SK-N-SH (cell line): Measurements from ENCODE around the gene ME3. TPM values are rescaled to one million over a fixed set of nuclear protein-coding genes. Genes with fewer than 3 reads are reported as not detected.

Source experiments
- CTCF ChIA-PET: fragments of 300-600, 350-600 bp; formaldehyde crosslinking; extraction: SDS; loops from one replicate; lab custom pipeline; 2021; lab: Yijun Ruan, JAX
- POLR2A ChIA-PET: fragments of 350-600 bp; sonication (Branson Sonifier 250); formaldehyde crosslinking; extraction: SDS; loops from one replicate; lab custom pipeline; 2020; ENCODE audit warnings: antibody characterized with exemption, inconsistent platforms; lab: Yijun Ruan, JAX
- DNase-seq: peaks from one replicate; pipeline ENCODE4 v3.0.0; 2012
- H2AFZ ChIP-seq: fragments of 200-600 bp; sonication (generic); 2 replicates; pipeline ENCODE4 v1.8.1; 2016; ENCODE audit warnings: antibody characterized with exemption, mild to moderate bottlenecking, low read depth
- H3F3A ChIP-seq: fragments of 200-600 bp; sonication (generic); replicated peaks from 2 replicates; pipeline ENCODE3; 2016; ENCODE audit warnings: antibody characterized with exemption, mild to moderate bottlenecking; ENCODE audit not compliant: insufficient read depth
- H3K27ac ChIP-seq, 2 experiments: fragments of 200-500 bp in 1 of 2; fragments of 200-600 bp in 1 of 2; sonication (Bioruptor generic) in 1 of 2; sonication (generic), shearing (Covaris generic) in 1 of 2; 2 replicates each; pipeline versions ENCODE4 v1.5.1 to v1.6.1; 2014 to 2016; ENCODE audit warnings: low read depth in 2 of 2, inconsistent platforms in 1 of 2, low read length in 1 of 2, mild to moderate bottlenecking in 1 of 2, mixed read lengths in 1 of 2
- H3K27me3 ChIP-seq: fragments of 200-600 bp; sonication (generic), shearing (Covaris generic); 2 replicates; pipeline ENCODE4 v1.6.1; 2016; ENCODE audit warnings: mixed run types; ENCODE audit not compliant: insufficient read depth
- H3K36me3 ChIP-seq, 2 experiments: fragments of 200-500 bp in 1 of 2; fragments of 200-600 bp in 1 of 2; sonication (Bioruptor generic) in 1 of 2; sonication (generic) in 1 of 2; replicated peaks in 1 of 2; 2 replicates each; pipeline versions ENCODE3 to v1.5.1; 2014 to 2016; ENCODE audit warnings: low read length in 1 of 2, mild to moderate bottlenecking in 1 of 2; ENCODE audit not compliant: insufficient read depth in 2 of 2, control insufficient read depth in 1 of 2
- H3K4me1 ChIP-seq, 2 experiments: fragments of 200-500 bp in 1 of 2; fragments of 200-600 bp in 1 of 2; sonication (Bioruptor generic) in 1 of 2; sonication (generic), shearing (Covaris generic) in 1 of 2; 2 replicates each; pipeline versions ENCODE4 v1.5.1 to v1.6.1; 2014 to 2016; ENCODE audit warnings: low read depth in 1 of 2, low read length in 1 of 2, mixed run types in 1 of 2; ENCODE audit not compliant: insufficient read depth in 2 of 2, control insufficient read depth in 1 of 2
- H3K4me2 ChIP-seq: fragments of 200-600 bp; sonication (generic), shearing (Covaris generic); 2 replicates; pipeline ENCODE4 v1.6.1; 2017; ENCODE audit warnings: mixed run types
- H3K4me3 ChIP-seq, 2 experiments: fragments of 200-500 bp in 1 of 2; fragments of 200-600 bp in 1 of 2; sonication (Bioruptor generic) in 1 of 2; sonication (generic), shearing (Covaris generic) in 1 of 2; 2 replicates each; pipeline versions ENCODE4 v1.5.1 to v1.8.1; 2014 to 2016; ENCODE audit warnings: low read depth in 2 of 2, inconsistent platforms in 1 of 2, low read length in 1 of 2, mild to moderate bottlenecking in 1 of 2, mixed read lengths in 1 of 2, moderate library complexity in 1 of 2
- H3K79me2 ChIP-seq: fragments of 200-600 bp; sonication (generic); 2 replicates; pipeline ENCODE4 v1.8.1; 2017; ENCODE audit warnings: mild to moderate bottlenecking; ENCODE audit not compliant: insufficient read depth
- H3K9ac ChIP-seq: fragments of 200-600 bp; sonication (generic); 2 replicates; pipeline ENCODE4 v1.6.1; 2017; ENCODE audit warnings: mixed run types
- H3K9me2 ChIP-seq: fragments of 200-600 bp; sonication (generic); 2 replicates; pipeline ENCODE4 v1.6.1; 2017; ENCODE audit warnings: mixed run types
- H3K9me3 ChIP-seq: fragments of 200-600 bp; sonication (generic); 2 replicates; pipeline ENCODE4 v1.6.1; 2017; ENCODE audit warnings: mixed run types, mild to moderate bottlenecking, moderate library complexity
- H4K20me1 ChIP-seq: fragments of 200-600 bp; sonication (generic); 2 replicates; pipeline ENCODE4 v1.6.1; 2017; ENCODE audit warnings: mild to moderate bottlenecking, mixed run types; ENCODE audit not compliant: insufficient read depth
- CHD2 ChIP-seq: fragments of 150-350 bp; IDR thresholded peaks from 2 replicates; pipeline ENCODE4 v1.6.1; 2018; ENCODE audit warnings: low read length; ENCODE audit not compliant: partially characterized antibody
- FOXJ3 ChIP-seq: sonication (generic); formaldehyde crosslinking; IDR thresholded peaks from 2 replicates; pipeline ENCODE4 v1.5.1; 2020; ENCODE audit warnings: mild to moderate bottlenecking, missing genetic modification reagents
- GATA2 ChIP-seq: sonication (generic); formaldehyde crosslinking; IDR thresholded peaks from 2 replicates; pipeline ENCODE4 v1.5.0; 2020; ENCODE audit warnings: mild to moderate bottlenecking, missing genetic modification reagents
- JUND ChIP-seq: IDR thresholded peaks from 2 replicates; pipeline ENCODE4 v1.4.0; 2012
- MXI1 ChIP-seq: IDR thresholded peaks from 2 replicates; pipeline ENCODE4 v1.6.1; 2012; ENCODE audit warnings: mild to moderate bottlenecking, low read depth, low read length, improper control_type of control experiment
- NFIC ChIP-seq: IDR thresholded peaks from 2 replicates; pipeline ENCODE4 v1.4.0; 2012; ENCODE audit warnings: borderline replicate concordance
- NRF1 ChIP-seq: IDR thresholded peaks from 2 replicates; pipeline ENCODE4 v1.6.1; 2012; ENCODE audit warnings: low read depth, mild to moderate bottlenecking, low read length
- RCOR1 ChIP-seq: fragments of 150-350 bp; IDR thresholded peaks from 2 replicates; pipeline ENCODE4 v1.6.1; 2017; ENCODE audit warnings: antibody characterized with exemption, low read length
- REST ChIP-seq: IDR thresholded peaks from 2 replicates; pipeline ENCODE4 v1.6.1; 2012; ENCODE audit warnings: mild to moderate bottlenecking, low read depth, low read length, moderate library complexity
- RFX5 ChIP-seq: IDR thresholded peaks from 2 replicates; pipeline ENCODE4 v1.6.1; 2012; ENCODE audit warnings: mild to moderate bottlenecking, improper control_type of control experiment, low read length
- SMC3 ChIP-seq: IDR thresholded peaks from 2 replicates; pipeline ENCODE4 v1.6.1; 2012; ENCODE audit warnings: low read depth, low read length, improper control_type of control experiment
- TAF1 ChIP-seq: IDR thresholded peaks from 2 replicates; pipeline ENCODE4 v1.6.1; 2012; ENCODE audit warnings: low read depth, mild to moderate bottlenecking, low read length, moderate library complexity, borderline replicate concordance
- TCF12 ChIP-seq: IDR thresholded peaks from 2 replicates; pipeline ENCODE4 v1.4.0; 2012
- TEAD4 ChIP-seq: IDR thresholded peaks from 2 replicates; pipeline ENCODE4 v1.4.0; 2012; ENCODE audit warnings: mild to moderate bottlenecking, borderline replicate concordance; ENCODE audit not compliant: insufficient read depth
- USF1 ChIP-seq: IDR thresholded peaks from 2 replicates; pipeline ENCODE4 v1.4.0; 2012; ENCODE audit warnings: low read depth, borderline replicate concordance
- USF2 ChIP-seq: fragments of 150-350 bp; IDR thresholded peaks from 2 replicates; pipeline ENCODE4 v1.6.1; 2017; ENCODE audit warnings: antibody characterized with exemption, low read length, low read depth, borderline replicate concordance
- YY1 ChIP-seq: IDR thresholded peaks from 2 replicates; pipeline ENCODE4 v1.4.0; 2012; ENCODE audit warnings: low read depth, mild to moderate bottlenecking
- WGBS: methylation state at CpG from one replicate; pipeline ENCODE4 v1.1.6; 2017; ENCODE audit warnings: low lambda C conversion rate; 5-methylcytosine and 5-hydroxymethylcytosine counted together
- polyA plus RNA-seq, 3 experiments: library from polyadenylated mRNA; depleted of rRNA; stranded (reverse); fragments of >200 nt; gene quantifications; 2 replicates each; pipeline ENCODE4 v1.2.3, GENCODE V29; 2012

Gene ME3
- polyA plus RNA-seq, 1 of the 3 experiments (the other 2 are of a cell fraction), result 22.0 TPM

DNA sequence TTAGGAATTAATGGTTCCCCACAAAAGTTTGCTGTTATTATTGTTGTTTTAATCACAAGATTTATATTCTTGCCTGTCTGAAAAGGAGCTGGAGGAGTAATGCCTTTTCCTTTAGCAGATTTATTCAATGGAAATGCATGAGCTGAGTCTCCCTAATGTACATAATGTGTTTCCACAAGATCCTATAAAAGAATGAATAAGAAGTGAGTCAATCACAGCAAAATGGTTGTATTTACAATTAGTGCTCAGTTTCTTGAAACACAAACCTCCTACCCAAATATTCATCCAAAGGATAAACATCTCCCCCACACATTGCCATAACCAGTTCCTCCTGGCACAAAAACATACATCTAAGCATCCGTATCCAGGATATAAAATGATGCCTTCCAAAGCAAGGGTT is 33.3 kb downstream of the ME3 start:
- H3K4me1 ChIP-seq, result no peaks in the 10 kb centered on the region
- CTCF ChIA-PET, result no interaction called here
- peaks cover 11% of the 10 kb centered on the region for H3F3A ChIP-seq
- TF ChIP-seq TAF1 (no peak), NRF1 (no peak)
- DNase-seq, result no peak
- WGBS, result 60% methylated on average over 1 of the region's 1 CpG
- H3K9me3 ChIP-seq, result no peaks in the 10 kb centered on the region
- no peak overlapping the region for H3K9ac ChIP-seq
- H3K4me2 ChIP-seq, result no peak overlapping the region
- no peak overlapping the region for H3K27ac ChIP-seq
- H2AFZ ChIP-seq, result no peak overlapping the region
- H3K9me2 ChIP-seq, result no peaks in the 10 kb centered on the region
- no peak overlapping the region for H3K4me3 ChIP-seq
- H3K79me2 ChIP-seq, result no peaks in the 10 kb centered on the region
- POLR2A ChIA-PET, result no interaction called here
- H3K36me3 ChIP-seq, result no peaks in the 10 kb centered on the region
- H3K27me3 ChIP-seq, result no peaks in the 10 kb centered on the region
- no peaks in the 10 kb centered on the region for H4K20me1 ChIP-seq

DNA sequence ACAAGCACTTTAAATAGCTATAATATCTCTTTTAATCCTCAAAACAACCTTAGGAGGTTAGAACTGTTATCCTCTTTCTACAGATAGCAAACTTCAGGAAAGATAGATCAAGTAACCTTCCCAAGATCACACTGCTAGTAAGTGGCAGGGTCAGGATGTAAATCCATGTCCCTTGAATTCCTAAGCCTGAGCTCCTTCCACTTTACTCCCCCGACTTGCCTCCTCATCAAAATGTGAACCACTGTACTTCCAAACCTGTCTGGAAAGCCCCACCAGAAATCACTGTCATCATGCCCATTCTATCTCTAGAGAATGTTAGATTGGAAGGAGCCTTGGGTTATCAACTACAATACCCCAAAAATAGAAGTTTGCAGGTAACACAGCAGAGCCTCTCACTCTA is 33.7 kb downstream of the ME3 start:
- CTCF ChIA-PET, result no interaction called here
- Histone ChIP-seq H3K27me3 (no peaks in the 10 kb centered on the region), H3K4me1 (no peaks in the 10 kb centered on the region), H4K20me1 (no peaks in the 10 kb centered on the region), H3K36me3 (no peaks in the 10 kb centered on the region), H3K9ac (no peak overlapping the region), H3F3A (peaks cover 11% of the 10 kb centered on the region), H3K9me2 (no peaks in the 10 kb centered on the region), H3K79me2 (no peaks in the 10 kb centered on the region), H3K27ac (no peak overlapping the region), H2AFZ (no peak overlapping the region), H3K9me3 (no peaks in the 10 kb centered on the region), H3K4me3 (no peak overlapping the region), H3K4me2 (no peak overlapping the region)
- no peak for DNase-seq
- POLR2A ChIA-PET, result no interaction called here
- TF ChIP-seq USF2 (no peak), RFX5 (no peak), NFIC (no peak), JUND (no peak), RCOR1 (no peak), TEAD4 (no peak), REST (no peak), GATA2 (no peak), USF1 (no peak), MXI1 (no peak), TCF12 (no peak), FOXJ3 (CRISPR knock-in tag) (no peak), SMC3 (no peak), CHD2 (no peak), YY1 (no peak), NRF1 (no peak)
- WGBS, result 85% methylated on average over 1 of the region's 1 CpG
